H1 (cell line): ENCODE results near the gene SMIM7. TPM values are rescaled to one million over a fixed set of nuclear protein-coding genes. Genes with fewer than 3 reads are reported as not detected.

Experiments
- CTCF ChIA-PET: fragments of 300-600 bp; sonication (Branson Sonifier 250); formaldehyde crosslinking; loops from one replicate; lab custom pipeline; 2021; ENCODE audit not compliant: partially characterized antibody; lab: Charles Lee
- POLR2A ChIA-PET: fragments of 300-600 bp; sonication (Branson Sonifier 250); formaldehyde crosslinking; loops from one replicate; lab custom pipeline; 2021; ENCODE audit warnings: inconsistent platforms; ENCODE audit not compliant: partially characterized antibody; lab: Charles Lee
- DNase-seq, 2 experiments: peaks; one replicate each; pipeline versions ENCODE4 v3.0.0 to v3.0.0-alpha.2; 2010 to 2022; ENCODE audit warnings: low spot score in 2 of 2, low read depth in 1 of 2, mixed read lengths in 1 of 2
- FAIRE-seq: peaks from 2 replicates; lab custom pipeline; 2011; peaks lifted over from hg19 to GRCh38; lab: Jason Lieb, UNC
- H2AFZ ChIP-seq: 2 replicates; pipeline ENCODE4 v1.8.1; 2012; ENCODE audit warnings: low read length, inconsistent platforms
- H2AK5ac ChIP-seq: 2 replicates; pipeline ENCODE4 v1.6.1; 2013; ENCODE audit warnings: low read depth, low read length
- H2BK120ac ChIP-seq: replicated peaks from 2 replicates; pipeline ENCODE3; 2013; ENCODE audit warnings: low read depth, low read length, inconsistent platforms
- H2BK12ac ChIP-seq: 2 replicates; pipeline ENCODE4 v1.6.1; 2013; ENCODE audit warnings: low read depth, low read length
- H2BK15ac ChIP-seq: 2 replicates; pipeline ENCODE4 v1.6.1; 2013; ENCODE audit warnings: low read length
- H2BK20ac ChIP-seq: 2 replicates; pipeline ENCODE4 v1.6.1; 2013; ENCODE audit warnings: low read length
- H2BK5ac ChIP-seq: 2 replicates; pipeline ENCODE4 v1.6.1; 2013; ENCODE audit warnings: low read depth, low read length
- H3K14ac ChIP-seq: 2 replicates; pipeline ENCODE4 v1.6.1; 2013; ENCODE audit warnings: inconsistent platforms; ENCODE audit not compliant: insufficient read length
- H3K18ac ChIP-seq: 2 replicates; pipeline ENCODE4 v1.6.1; 2013; ENCODE audit warnings: low read length; ENCODE audit errors: extremely low read depth
- H3K23ac ChIP-seq: 2 replicates; pipeline ENCODE4 v1.6.1; 2013; ENCODE audit warnings: inconsistent platforms; ENCODE audit not compliant: insufficient read length
- H3K23me2 ChIP-seq: 2 replicates; pipeline ENCODE4 v1.6.1; 2013; ENCODE audit warnings: low read depth, low read length
- H3K27ac ChIP-seq: 2 replicates; pipeline ENCODE4 v1.6.1; 2011; ENCODE audit warnings: low read depth, low read length, inconsistent platforms
- H3K27me3 ChIP-seq, 4 experiments: replicated peaks in 1 of 4; 1 replicate in 1 of 4; 2 replicates in 3 of 4; pipeline versions ENCODE4 v1.6.1 to v1.8.1; 2011 to 2013; ENCODE audit warnings: low read length in 3 of 4, mild to moderate bottlenecking in 3 of 4, inconsistent platforms in 2 of 4, mixed read lengths in 2 of 4, moderate library complexity in 1 of 4; ENCODE audit not compliant: control insufficient read depth in 3 of 4, insufficient read depth in 3 of 4; ENCODE audit errors: extremely low read depth in 1 of 4
- H3K36me3 ChIP-seq, 4 experiments: 2 replicates each; pipeline versions ENCODE4 v1.6.1 to v1.8.1; 2011 to 2013; ENCODE audit warnings: mild to moderate bottlenecking in 4 of 4, low read length in 3 of 4, moderate library complexity in 2 of 4, control low read depth in 1 of 4, inconsistent platforms in 1 of 4; ENCODE audit not compliant: insufficient read depth in 4 of 4, control insufficient read depth in 2 of 4
- H3K4ac ChIP-seq: replicated peaks from 2 replicates; pipeline ENCODE3; 2013; ENCODE audit warnings: low read length, low read depth, mixed read lengths, inconsistent platforms; ENCODE audit not compliant: insufficient read length
- H3K4me1 ChIP-seq, 4 experiments: replicated peaks in 1 of 4; 1 replicate in 1 of 4; 2 replicates in 3 of 4; pipeline versions ENCODE4 v1.6.1 to v1.8.1; 2011 to 2013; ENCODE audit warnings: low read length in 3 of 4, inconsistent platforms in 2 of 4, mixed read lengths in 1 of 4; ENCODE audit not compliant: insufficient read depth in 4 of 4, control insufficient read depth in 3 of 4
- H3K4me2 ChIP-seq, 2 experiments: 2 replicates each; pipeline versions ENCODE4 v1.6.1 to v1.8.1; 2011 to 2013; ENCODE audit warnings: low read depth in 2 of 2, low read length in 2 of 2, control low read depth in 1 of 2, inconsistent platforms in 1 of 2, mild to moderate bottlenecking in 1 of 2; ENCODE audit not compliant: insufficient read depth in 1 of 2
- H3K4me3 ChIP-seq, 4 experiments: fragments of 200-600, 300-600 bp in 1 of 4; sonication (generic), shearing (Covaris generic), sonication (Bioruptor Twin) in 1 of 4; 2 replicates each; pipeline versions ENCODE4 v1.5.1 to v1.8.1; 2011 to 2016; ENCODE audit warnings: low read length in 4 of 4, low read depth in 3 of 4, control low read depth in 2 of 4, inconsistent platforms in 2 of 4, mild to moderate bottlenecking in 2 of 4, mixed read lengths in 1 of 4, moderate library complexity in 1 of 4; ENCODE audit not compliant: insufficient read depth in 2 of 4; ENCODE audit errors: extremely low read depth in 1 of 4
- H3K56ac ChIP-seq: replicated peaks from 2 replicates; pipeline ENCODE3; 2013; ENCODE audit warnings: low read depth, mild to moderate bottlenecking, mixed read lengths, low read length, inconsistent platforms; ENCODE audit not compliant: insufficient read length
- H3K79me1 ChIP-seq: 2 replicates; pipeline ENCODE4 v1.6.1; 2013; ENCODE audit warnings: low read depth, low read length, control low read depth
- H3K79me2 ChIP-seq, 2 experiments: 2 replicates each; pipeline versions ENCODE4 v1.6.1 to v1.8.1; 2012 to 2013; ENCODE audit warnings: low read length in 2 of 2, mild to moderate bottlenecking in 2 of 2, inconsistent platforms in 1 of 2; ENCODE audit not compliant: insufficient read depth in 2 of 2, control insufficient read depth in 1 of 2
- H3K9ac ChIP-seq, 4 experiments: replicated peaks in 1 of 4; 1 replicate in 1 of 4; 2 replicates in 3 of 4; pipeline versions ENCODE4 v1.6.1 to v1.8.1; 2011 to 2013; ENCODE audit warnings: low read depth in 3 of 4, low read length in 3 of 4, control low read depth in 2 of 4, mild to moderate bottlenecking in 2 of 4, moderate library complexity in 2 of 4, inconsistent platforms in 1 of 4; ENCODE audit errors: extremely low read depth in 1 of 4
- H3K9me3 ChIP-seq, 2 experiments: 2 replicates each; pipeline versions ENCODE4 v1.6.1 to v1.8.1; 2012 to 2013; ENCODE audit warnings: mild to moderate bottlenecking in 2 of 2, moderate library complexity in 2 of 2, control low read depth in 1 of 2, inconsistent platforms in 1 of 2, low read depth in 1 of 2, low read length in 1 of 2, mixed read lengths in 1 of 2; ENCODE audit not compliant: insufficient read depth in 2 of 2
- H4K20me1 ChIP-seq, 2 experiments: replicated peaks in 1 of 2; 2 replicates each; pipeline versions ENCODE3 to v1.8.1; 2011 to 2013; ENCODE audit warnings: inconsistent platforms in 2 of 2, low read length in 2 of 2, mild to moderate bottlenecking in 1 of 2; ENCODE audit not compliant: insufficient read depth in 2 of 2, control insufficient read depth in 1 of 2
- H4K5ac ChIP-seq: 2 replicates; pipeline ENCODE4 v1.6.1; 2013; ENCODE audit warnings: low read length, low read depth, mixed read lengths, inconsistent platforms; ENCODE audit not compliant: insufficient read length
- H4K8ac ChIP-seq: 2 replicates; pipeline ENCODE4 v1.8.0; 2013; ENCODE audit warnings: mild to moderate bottlenecking, moderate library complexity, low read length, inconsistent platforms; ENCODE audit not compliant: insufficient read depth; ENCODE audit errors: extremely low read depth
- H4K91ac ChIP-seq: replicated peaks from 2 replicates; pipeline ENCODE3; 2013; ENCODE audit warnings: low read length, mixed read lengths, inconsistent platforms; ENCODE audit not compliant: insufficient read length
- BCL11A ChIP-seq, 2 experiments: IDR thresholded peaks; one replicate each; pipeline ENCODE4 v1.6.1; 2011; ENCODE audit warnings: low read depth in 2 of 2, low read length in 2 of 2, mild to moderate bottlenecking in 2 of 2
- FOSL1 ChIP-seq: IDR thresholded peaks from 2 replicates; pipeline ENCODE4 v1.6.1; 2011; ENCODE audit warnings: mild to moderate bottlenecking, low read depth, low read length, moderate library complexity; ENCODE audit not compliant: insufficient read depth
- KDM4A ChIP-seq: IDR thresholded peaks from one replicate; pipeline ENCODE4 v1.7.1; 2012; ENCODE audit warnings: low read depth, mild to moderate bottlenecking, moderate library complexity, low read length, inconsistent platforms; ENCODE audit not compliant: severe bottlenecking
- RNF2 ChIP-seq: fragments of 200-900, 300-1000 bp; sonication (generic); IDR thresholded peaks from 2 replicates; pipeline ENCODE4 v1.7.1; 2016; ENCODE audit warnings: borderline replicate concordance, low read depth, mild to moderate bottlenecking, antibody characterized with exemption, low read length; ENCODE audit not compliant: poor library complexity, severe bottlenecking; ENCODE audit errors: missing control alignments
- SAP30 ChIP-seq: fragments of 300-600 bp; sonication (generic); IDR thresholded peaks from 2 replicates; pipeline ENCODE4 v1.7.1; 2012; ENCODE audit warnings: low read length, moderate library complexity, mild to moderate bottlenecking, inconsistent platforms; ENCODE audit not compliant: insufficient read depth, insufficient replicate concordance
- SIX5 ChIP-seq: IDR thresholded peaks from 2 replicates; pipeline ENCODE4 v1.6.1; 2011; ENCODE audit warnings: mild to moderate bottlenecking, low read depth, low read length
- SP1 ChIP-seq: IDR thresholded peaks from 2 replicates; pipeline ENCODE4 v1.6.1; 2011; ENCODE audit warnings: low read depth, low read length
- TEAD4 ChIP-seq: IDR thresholded peaks from 2 replicates; pipeline ENCODE4 v1.6.1; 2012; ENCODE audit warnings: low read depth, low read length, inconsistent platforms, mixed read lengths
- WGBS, 2 experiments: shearing (Covaris generic) in 1 of 2; methylation state at CpG; one replicate each; pipeline versions ENCODE4 v1.1.6 to v1.1.7; 2013 to 2015; ENCODE audit warnings: low lambda C conversion rate in 2 of 2, mixed read lengths in 2 of 2, inconsistent platforms in 1 of 2, low coverage in 1 of 2, missing lambda C conversion rate in 1 of 2; ENCODE audit not compliant: insufficient replicate concordance in 2 of 2, insufficient coverage in 1 of 2, insufficient read length in 1 of 2; ENCODE audit errors: extremely low coverage in 1 of 2, missing lambda C conversion rate in 1 of 2; 5-methylcytosine and 5-hydroxymethylcytosine counted together
- polyA plus RNA-seq, 7 experiments: library from polyadenylated mRNA; depleted of rRNA in 3 of 7; stranded (reverse) in 5 of 7; unstranded in 2 of 7; fragments of >200 nt in 5 of 7; fragments of 200-250 nt in 2 of 7; gene quantifications; 1 replicate in 5 of 7; 2 replicates in 1 of 7; 4 replicates in 1 of 7; pipeline versions ENCODE4 v1.2.1 to v1.2.3, GENCODE V29; 2011 to 2013; ENCODE audit warnings: missing spikeins in 2 of 7, mixed read lengths in 2 of 7
- total RNA-seq: library from RNA; stranded (reverse); fragmentation: NEBNext Ultra II Directional; extraction: Animal tissue kit (Norgen Biotek cat#: 25700); gene quantifications from 2 replicates; pipeline ENCODE4 v1.2.1, GENCODE V29; 2021

Gene SMIM7
- total and polyA plus RNA-seq, 2 of the 8 experiments (the other 6 are each of a cell fraction or from before 2014, with no cell fraction given): 55.5 to 67.5 TPM

DNA sequence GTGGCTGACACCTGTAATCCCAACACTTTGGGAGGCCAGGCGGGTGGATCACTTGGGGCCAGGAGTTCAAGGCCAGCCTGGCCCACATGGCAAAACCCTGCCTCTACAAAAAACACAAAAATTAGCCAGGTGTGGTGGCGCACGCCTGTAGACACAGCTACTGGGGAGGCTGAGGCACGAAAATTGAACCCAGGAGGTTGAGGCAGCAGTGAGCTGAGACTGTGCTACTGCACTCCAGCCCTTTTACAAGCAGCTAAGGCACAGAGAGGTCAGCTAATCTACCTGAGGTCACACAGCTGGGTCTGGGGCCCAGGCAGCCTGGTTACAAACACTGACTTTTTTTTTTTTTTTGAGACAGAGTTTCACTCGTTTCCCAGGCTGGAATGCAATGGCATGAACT lies 59.1 kb downstream of the SMIM7 start:
- Histone ChIP-seq H2BK15ac (no peak overlapping the region), H4K91ac (no peak overlapping the region), H3K4ac (no peak overlapping the region), H4K20me1 (peaks cover 14 to 44% of the 10 kb centered on the region in 2 experiments), H3K23ac (no peak overlapping the region), H3K27ac (no peak overlapping the region), H3K56ac (no peak overlapping the region), H3K9me3 (no peaks in the 10 kb centered on the region), H3K4me2 (no peak overlapping the region), H4K5ac (no peak overlapping the region), H2BK12ac (no peak overlapping the region), H4K8ac (no peak overlapping the region), H3K23me2 (no peaks in the 10 kb centered on the region), H2BK120ac (no peak overlapping the region), H2AFZ (no peak overlapping the region), H3K36me3 (no peaks in the 10 kb centered on the region), H3K14ac (no peak overlapping the region), H3K79me1 (peaks cover 50% of the 10 kb centered on the region), H3K27me3 (no peaks in the 10 kb centered on the region), H3K4me1 (no peaks in the 10 kb centered on the region), H3K9ac (no peak overlapping the region), H3K79me2 (peaks cover 0 to 88% of the 10 kb centered on the region in 2 experiments; a peak in 2 of 4 replicates), H3K18ac (no peak overlapping the region), H2BK5ac (no peak overlapping the region), H2BK20ac (no peak overlapping the region), H2AK5ac (no peak overlapping the region), H3K4me3 (no peak overlapping the region)
- CTCF ChIA-PET: interaction anchor here (1.0 to 1.9 kb wide), 3 partner anchors 12 to 191 kb away, joined by 3 to 6 read pairs (median 3); no protein-coding TSS in a partner anchor
- DNase-seq (no peak), FAIRE-seq (no peak)
- POLR2A ChIA-PET: interaction anchor here (0.7 to 1.6 kb wide), 4 partner anchors 9 to 37 kb away, joined by 3 to 5 read pairs (median 4); no protein-coding TSS in a partner anchor
- WGBS, 2 experiments: 86% methylated on average over 5 of the region's 5 CpGs; no CpG with 5 or more reads in 1 of the 2 experiments
- TF ChIP-seq KDM4A (no peak), SAP30 (no peak), RNF2 (no peak), BCL11A (IDR thresholded peaks at IDR 0.05; ENCODE audit: low read depth in 2 of 2, low read length in 2 of 2) (no peak), FOSL1 (no peak), SP1 (no peak), TEAD4 (no peak), SIX5 (no peak)
